HepG2 (cell line): ENCODE measurements around the gene CA6. TPM values are rescaled to one million over a fixed set of nuclear protein-coding genes. Genes with fewer than 3 reads are reported as not detected.

Experiments used
- ATAC-seq: fragments of 200-7000 bp; cut with Tn5 transposase; 3 replicates; pipeline ENCODE4 v1.9.1; 2020; ENCODE audit warnings: mild to moderate bottlenecking, moderate library complexity
- BruUV-seq: library from RNA; stranded (reverse); fragments of 400-500 nt; replicated peaks from 2 replicates; lab custom pipeline; 2021; lab: Mats Ljungman, UMichigan
- CTCF ChIA-PET: fragments of 300-600 bp; formaldehyde crosslinking; extraction: SDS; loops from one replicate; lab custom pipeline; 2021; ENCODE audit warnings: low total read pairs, inconsistent platforms, low intra/inter-chr PET ratio; lab: Yijun Ruan, JAX
- POLR2A ChIA-PET: fragments of 350-600 bp; sonication (Branson Sonifier 250); formaldehyde crosslinking; loops from one replicate; lab custom pipeline; 2020; ENCODE audit warnings: antibody characterized with exemption, inconsistent platforms; lab: Yijun Ruan, JAX
- DNase-seq: peaks from one replicate; pipeline ENCODE4 v3.0.0-alpha.2; 2015; ENCODE audit warnings: low spot score
- FAIRE-seq: peaks from 3 replicates; lab custom pipeline; 2011; peaks lifted over from hg19 to GRCh38; lab: Jason Lieb, UNC
- H2AFZ ChIP-seq: one replicate; pipeline ENCODE4 v1.6.1; 2011; ENCODE audit warnings: low read length, inconsistent platforms
- H3K27ac ChIP-seq: fragments of 300-600 bp; 3 replicates; pipeline ENCODE4 v1.8.0; 2011; ENCODE audit warnings: mixed run types, mild to moderate bottlenecking, mixed read lengths, low read length, inconsistent platforms; ENCODE audit not compliant: insufficient read depth; ENCODE audit errors: extremely low read length
- H3K27me3 ChIP-seq, 2 experiments: fragments of 200-600 bp in 1 of 2; 2 replicates in 1 of 2; 3 replicates in 1 of 2; pipeline versions ENCODE4 v1.6.0 to v1.8.0; 2011; ENCODE audit warnings: low read length in 2 of 2, mild to moderate bottlenecking in 2 of 2, moderate library complexity in 2 of 2, inconsistent platforms in 1 of 2; ENCODE audit not compliant: insufficient read depth in 2 of 2, control insufficient read depth in 1 of 2
- H3K36me3 ChIP-seq, 2 experiments: fragments of 200-600 bp in 1 of 2; replicated peaks in 1 of 2; 2 replicates in 1 of 2; 3 replicates in 1 of 2; pipeline versions ENCODE4 v1.5.1 to v1.8.0; 2011; ENCODE audit warnings: low read length in 2 of 2, inconsistent platforms in 1 of 2; ENCODE audit not compliant: insufficient read depth in 2 of 2, control insufficient read depth in 1 of 2
- H3K4me1 ChIP-seq: 2 replicates; pipeline ENCODE4 v1.5.1; 2012; ENCODE audit warnings: low read length, inconsistent platforms; ENCODE audit not compliant: insufficient read depth
- H3K4me2 ChIP-seq: 2 replicates; pipeline ENCODE4 v1.6.0; 2011; ENCODE audit warnings: low read depth, low read length, inconsistent platforms
- H3K4me3 ChIP-seq, 3 experiments: fragments of 200-600 bp in 1 of 3; sonication (generic), shearing (Covaris generic) in 1 of 3; replicated peaks in 1 of 3; 2 replicates each; pipeline ENCODE4 v1.5.1; 2011 to 2016; ENCODE audit warnings: low read length in 3 of 3, inconsistent platforms in 2 of 3, low read depth in 2 of 3, mild to moderate bottlenecking in 2 of 3, control low read depth in 1 of 3, mixed read lengths in 1 of 3; ENCODE audit not compliant: insufficient read depth in 1 of 3
- H3K79me2 ChIP-seq: one replicate; pipeline ENCODE4 v1.6.1; 2011; ENCODE audit warnings: low read length, inconsistent platforms; ENCODE audit not compliant: insufficient read depth
- H3K9ac ChIP-seq: 2 replicates; pipeline ENCODE4 v1.6.0; 2011; ENCODE audit warnings: mild to moderate bottlenecking, low read depth, low read length, inconsistent platforms; ENCODE audit not compliant: insufficient read depth
- H3K9me3 ChIP-seq: 2 replicates; pipeline ENCODE4 v1.5.1; 2012; ENCODE audit warnings: mild to moderate bottlenecking, low read length
- H4K20me1 ChIP-seq: 2 replicates; pipeline ENCODE4 v1.6.0; 2011; ENCODE audit warnings: inconsistent platforms, mild to moderate bottlenecking, low read length, moderate library complexity; ENCODE audit not compliant: insufficient read depth
- ATRX ChIP-seq: sonication (generic); formaldehyde crosslinking; IDR thresholded peaks from 2 replicates; pipeline ENCODE4 v1.4.0; 2020; ENCODE audit warnings: missing genetic modification reagents, borderline replicate concordance
- CCDC6 ChIP-seq: sonication (generic); formaldehyde crosslinking; IDR thresholded peaks from 2 replicates; pipeline ENCODE4 v1.8.1; 2022; ENCODE audit warnings: mild to moderate bottlenecking, missing genetic modification reagents, moderate library complexity
- EED ChIP-seq: sonication (generic); formaldehyde crosslinking; IDR thresholded peaks from 2 replicates; pipeline ENCODE4 v1.5.0; 2020; ENCODE audit warnings: mild to moderate bottlenecking, missing genetic modification reagents
- FOXC1 ChIP-seq: sonication (generic); formaldehyde crosslinking; IDR thresholded peaks from 2 replicates; pipeline ENCODE4 v1.8.0; 2022; ENCODE audit warnings: mild to moderate bottlenecking, missing genetic modification reagents, borderline replicate concordance
- HMGA1 ChIP-seq: sonication (generic); formaldehyde crosslinking; conservative IDR thresholded peaks from 2 replicates; pipeline ENCODE4 v1.4.0; 2020; ENCODE audit warnings: missing genetic modification reagents
- KAT8 ChIP-seq: IDR thresholded peaks from 2 replicates; pipeline ENCODE4 v1.6.1; 2016; ENCODE audit warnings: missing genetic modification reagents, missing compliant biosample characterization
- MAF1 ChIP-seq: sonication (generic); formaldehyde crosslinking; IDR thresholded peaks from 2 replicates; pipeline ENCODE4 v1.5.0; 2020; ENCODE audit warnings: missing genetic modification reagents, borderline replicate concordance
- MED1 ChIP-seq: sonication (generic); formaldehyde crosslinking; IDR thresholded peaks from 2 replicates; pipeline ENCODE4 v1.4.0; 2020; ENCODE audit warnings: missing genetic modification reagents
- PITX1 ChIP-seq: sonication (generic); formaldehyde crosslinking; IDR thresholded peaks from 2 replicates; pipeline ENCODE4 v1.5.1; 2020; ENCODE audit warnings: mild to moderate bottlenecking, missing genetic modification reagents
- POLR2A ChIP-seq, 2 experiments: IDR thresholded peaks; 2 replicates each; pipeline ENCODE4 v1.6.1; 2011; ENCODE audit warnings: low read depth in 2 of 2, low read length in 2 of 2, mild to moderate bottlenecking in 1 of 2, moderate library complexity in 1 of 2; ENCODE audit not compliant: insufficient read depth in 1 of 2
- SAP130 ChIP-seq: IDR thresholded peaks from 2 replicates; pipeline ENCODE4 v1.6.1; 2016; ENCODE audit warnings: low read depth
- U2AF1 ChIP-seq: fragments of 200-400 bp; formaldehyde crosslinking; optimal IDR thresholded peaks from 2 replicates; pipeline ENCODE3; 2017; ENCODE audit warnings: mild to moderate bottlenecking, low read depth, low read length
- ZC3H4 ChIP-seq: sonication (generic); formaldehyde crosslinking; IDR thresholded peaks from 2 replicates; pipeline ENCODE4 v1.4.0; 2020; ENCODE audit warnings: missing genetic modification reagents, borderline replicate concordance
- ZFP90 ChIP-seq: sonication (generic); formaldehyde crosslinking; IDR thresholded peaks from 2 replicates; pipeline ENCODE4 v1.8.0; 2022; ENCODE audit warnings: missing genetic modification reagents, mild to moderate bottlenecking, inconsistent platforms, borderline replicate concordance
- ZNF670 ChIP-seq: sonication (generic); formaldehyde crosslinking; IDR thresholded peaks from 2 replicates; pipeline ENCODE4 v1.8.0; 2022; ENCODE audit warnings: mild to moderate bottlenecking, missing genetic modification reagents, borderline replicate concordance
- ZSCAN25 ChIP-seq: sonication (generic); formaldehyde crosslinking; IDR thresholded peaks from 2 replicates; pipeline ENCODE4 v1.8.0; 2022; ENCODE audit warnings: mild to moderate bottlenecking, missing genetic modification reagents
- ZSCAN30 ChIP-seq: sonication (generic); formaldehyde crosslinking; IDR thresholded peaks from 2 replicates; pipeline ENCODE4 v1.5.0; 2020; ENCODE audit warnings: mild to moderate bottlenecking, missing genetic modification reagents
- WGBS: methylation state at CpG from one replicate; pipeline ENCODE4 v1.1.6; 2017; ENCODE audit warnings: low lambda C conversion rate; 5-methylcytosine and 5-hydroxymethylcytosine counted together
- in situ Hi-C: cut with HindIII; loops from 2 replicates; pipeline ENCODE4 v1.10.0; 2017; ENCODE audit warnings: low pct_unique_long_range_greater_than_20kb; ENCODE audit not compliant: extremely low pct_ligation_motif_present
- intact Hi-C: fragments of 100-400 bp; cut with micrococcal nuclease; formaldehyde crosslinking; loops from one replicate; pipeline ENCODE4 v1.10.0; 2022; ENCODE audit not compliant: unreplicated experiment
- polyA plus RNA-seq, 8 experiments: library from polyadenylated mRNA; depleted of rRNA in 3 of 8; stranded (reverse) in 7 of 8; unstranded in 1 of 8; fragments of >200 nt; fragmentation: Illumina TruSeq in 4 of 8; extraction: Trizol in 4 of 8; gene quantifications; 2 replicates each; pipeline versions ENCODE4 v1.2.1 to v1.2.3, GENCODE V29; 2011 to 2016; ENCODE audit warnings: low read depth in 4 of 8, missing spikeins in 1 of 8, mixed read lengths in 1 of 8; ENCODE audit not compliant: insufficient read depth in 1 of 8
- total RNA-seq, 5 experiments: library from RNA; depleted of rRNA; stranded (reverse); fragments of >200 nt; fragmentation: Illumina TruSeq; extraction: Trizol; gene quantifications; 2 replicates each; pipeline ENCODE4 v1.2.3, GENCODE V29; 2016; ENCODE audit warnings: low read depth in 1 of 5

CA6 gene
- total and polyA plus RNA-seq, 2 of the 13 experiments (the other 11 are each of a cell fraction or from before 2014, with no cell fraction given) = not detected

GRCh38 chr1:9019896-9020295 is 74.2 kb downstream of the CA6 start:
- Histone ChIP-seq H3K4me3 (no peak overlapping the region), H3K4me2 (no peak overlapping the region), H3K27ac (no peak overlapping the region), H4K20me1 (no peaks in the 10 kb centered on the region), H3K9ac (no peak overlapping the region), H3K4me1 (peaks cover 11% of the 10 kb centered on the region), H3K36me3 (no peaks in the 10 kb centered on the region), H3K9me3 (no peaks in the 10 kb centered on the region), H3K27me3 (peaks cover 0 to 25% of the 10 kb centered on the region in 2 experiments; a peak in 3 of 5 replicates), H3K79me2 (no peaks in the 10 kb centered on the region), H2AFZ (no peak overlapping the region)
- ChIA-PET CTCF (no interaction called here), POLR2A (no interaction called here)
- ATAC-seq (no peak), FAIRE-seq (no peak), DNase-seq (no peak)
- no peak for TF ChIP-seq U2AF1
- no peak for TF ChIP-seq HMGA1 (CRISPR knock-in tag)
- no peak for TF ChIP-seq KAT8 (CRISPR knock-in tag)
- TF ChIP-seq SAP130 (CRISPR knock-in tag) = no peak
- TF ChIP-seq ZFP90 = no peak
- no peak for TF ChIP-seq MED1 (CRISPR knock-in tag)
- no peak for TF ChIP-seq MAF1 (CRISPR knock-in tag)
- no peak for TF ChIP-seq ATRX (CRISPR knock-in tag)
- TF ChIP-seq ZSCAN25 = no peak
- no peak for TF ChIP-seq ZNF670 (CRISPR knock-in tag)
- no peak for TF ChIP-seq CCDC6 (CRISPR knock-in tag)
- TF ChIP-seq POLR2A (IDR thresholded peaks at IDR 0.05; ENCODE audit: insufficient read depth in 1 of 2, low read depth in 2 of 2, low read length in 2 of 2) = no peak
- no peak for TF ChIP-seq EED (CRISPR knock-in tag)
- TF ChIP-seq FOXC1 (CRISPR knock-in tag) = no peak
- TF ChIP-seq PITX1 (CRISPR knock-in tag) = no peak
- no peak for TF ChIP-seq ZC3H4 (CRISPR knock-in tag)
- TF ChIP-seq ZSCAN30 (CRISPR knock-in tag) = no peak
- intact Hi-C loops = no loop called here
- in situ Hi-C loops = no loop called here
- BruUV-seq = no TSS peak
- 13% methylated on average over 4 of the region's 4 CpGs for WGBS
